Hematopoietic multipotent progenitor cell treated with erythropoietin and hydrocortisone succinate and interleukin-3 and kit ligand, for 15 days (in vitro differentiated cells): ENCODE results near the gene MSN.
"Not testable (repeated sequence)": the region's sequence is repeated elsewhere in the genome, so short reads cannot be mapped to it uniquely, and the experiment has no call there.

ENCODE experiments used
- DNase-seq: peaks from one replicate; pipeline ENCODE4 v3.0.0-alpha.2; 2015; ENCODE audit warnings: low spot score

Gene MSN

GRCh38 chrX:65720381-65720964 is 53.0 kb downstream of the MSN start:
- no peak for DNase-seq

GRCh38 chrX:65723706-65724105 is 56.3 kb downstream of the MSN start:
- no peak for DNase-seq

- no peak for DNase-seq
Observed at GRCh38 chrX:65726715-65727114, 59.3 kb downstream of the MSN start.

GRCh38 chrX:65731684-65732289 is 64.3 kb downstream of the MSN start:
- no peak for DNase-seq

- no peak for DNase-seq
Observed at GRCh38 chrX:65740909-65741308, 73.5 kb downstream of the MSN start.

- no peak for DNase-seq
Observed at GRCh38 chrX:65741823-65742222, 74.4 kb downstream of the MSN start.

GRCh38 chrX:65744965-65745364 is 77.5 kb downstream of the MSN start:
- DNase-seq, result no peak

GRCh38 chrX:65745427-65745826 is 78.0 kb downstream of the MSN start:
- DNase-seq, result no peak

- DNase-seq, result no peak
Observed at GRCh38 chrX:65745992-65746391, 78.5 kb downstream of the MSN start.

- no peak for DNase-seq
Observed at GRCh38 chrX:65750674-65751469, 83.4 kb downstream of the MSN start.

GRCh38 chrX:65751519-65751918 is 84.1 kb downstream of the MSN start:
- no peak for DNase-seq

GRCh38 chrX:65752294-65752693 is 84.8 kb downstream of the MSN start:
- no peak for DNase-seq

GRCh38 chrX:65755786-65756185 is 88.3 kb downstream of the MSN start:
- no peak for DNase-seq

- no peak for DNase-seq
Observed at GRCh38 chrX:65757943-65758342, 90.5 kb downstream of the MSN start.

GRCh38 chrX:65758505-65758904 is 91.1 kb downstream of the MSN start:
- DNase-seq, result no peak

GRCh38 chrX:65759525-65759924 is 92.1 kb downstream of the MSN start:
- not testable (repeated sequence) for DNase-seq

- DNase-seq, result no peak
Observed at GRCh38 chrX:65769564-65770292, 102.3 kb downstream of the MSN start.

GRCh38 chrX:65772842-65773241 is 105.4 kb downstream of the MSN start:
- DNase-seq, result no peak

- DNase-seq, result no peak
Observed at GRCh38 chrX:65781845-65782244, 114.4 kb downstream of the MSN start.

- no peak for DNase-seq
Observed at GRCh38 chrX:65783746-65784145, 116.3 kb downstream of the MSN start.
